Fibroblast of skin of scalp (primary cell): ENCODE measurements around the gene MTFR1L.
"Not testable (repeated sequence)": the region's sequence is repeated elsewhere in the genome, so short reads cannot be mapped to it uniquely, and the experiment has no call there.

Source experiments
- DNase-seq: peaks from one replicate; pipeline ENCODE4 v3.0.0-alpha.2; 2013

The MTFR1L gene

DNA sequence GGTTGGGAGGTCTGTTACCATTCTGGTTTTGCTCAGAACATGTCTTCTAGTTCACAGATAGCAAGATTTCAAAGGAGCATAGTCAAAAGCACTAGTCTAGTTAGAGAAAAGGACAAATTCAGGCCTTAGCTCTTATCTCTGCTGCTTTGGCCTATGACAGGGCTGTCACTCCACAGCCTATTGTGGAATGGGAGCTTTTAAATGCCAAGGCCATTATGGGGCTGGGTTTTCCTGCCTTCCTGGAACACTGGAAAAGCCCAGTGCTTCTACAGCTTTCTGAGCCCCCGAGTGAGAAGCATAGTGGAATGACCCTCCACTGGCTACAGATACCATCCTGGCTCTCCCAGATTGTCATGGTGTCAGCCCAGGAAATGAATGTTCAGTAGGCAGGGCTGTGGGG, 9.3 kb downstream of the MTFR1L start:
- DNase-seq = no peak

DNA sequence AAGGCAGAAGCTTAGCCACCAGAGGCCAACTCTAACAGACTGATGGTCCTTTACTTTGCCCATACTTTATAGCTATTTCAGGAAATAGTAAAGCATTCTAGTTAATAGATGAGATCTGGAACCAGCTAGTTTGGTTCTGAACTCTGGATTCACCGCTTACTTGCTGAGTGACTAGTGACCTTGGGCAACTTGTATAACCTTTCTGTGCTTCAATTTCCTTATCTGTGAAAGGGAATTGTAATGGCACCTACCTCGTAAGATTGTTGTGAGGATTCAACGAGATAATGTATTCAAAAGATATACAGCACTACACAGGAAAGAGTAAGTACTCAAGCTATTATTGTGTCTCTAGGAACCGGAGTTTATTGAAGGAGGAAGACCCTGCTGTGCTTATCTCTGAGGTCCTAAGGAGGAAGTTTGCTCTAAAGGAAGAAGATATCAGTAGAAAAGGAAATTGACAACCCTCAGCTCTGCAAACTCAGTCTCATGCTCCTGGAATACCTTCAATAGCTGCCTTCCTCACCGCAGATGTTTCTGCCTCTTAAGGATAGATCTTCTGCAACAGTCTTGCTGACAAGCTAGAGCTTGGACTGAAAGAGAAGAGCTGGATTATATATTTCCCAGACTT, 11.9 kb downstream of the MTFR1L start:
- no peak for DNase-seq

DNA sequence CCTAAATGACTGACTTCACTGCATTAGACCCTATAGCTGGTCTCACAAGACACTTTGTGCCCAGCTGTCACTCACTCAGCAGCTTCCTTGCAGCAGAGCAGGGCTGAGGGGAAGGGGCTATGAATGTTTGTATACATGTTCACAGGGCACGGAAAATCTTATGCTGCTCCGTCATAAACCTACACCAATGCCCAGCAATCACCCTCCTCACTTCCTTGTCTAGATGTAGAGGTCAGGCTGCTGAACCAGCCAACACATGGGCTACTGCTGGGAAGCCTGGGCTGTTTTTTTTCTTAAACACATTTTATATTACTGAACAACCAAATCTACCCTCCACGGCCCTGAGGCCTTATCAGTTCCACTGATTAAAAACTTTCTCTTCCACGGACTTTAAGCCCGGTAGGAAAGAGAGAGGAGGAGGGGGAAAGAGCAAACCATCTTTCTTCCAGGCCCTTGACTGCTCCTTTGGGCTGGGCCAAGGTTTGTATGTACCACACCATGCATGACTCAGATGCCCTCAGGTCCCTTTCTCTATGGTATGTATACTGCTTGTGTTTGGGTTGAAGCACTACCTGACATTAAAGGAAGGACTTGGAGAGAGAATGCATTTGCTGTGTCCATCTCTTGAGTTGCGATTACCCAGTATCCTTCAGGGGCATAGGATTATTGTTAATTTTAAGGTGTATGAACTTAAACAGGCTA, 12.7 kb downstream of the MTFR1L start:
- DNase-seq = no peak

DNA sequence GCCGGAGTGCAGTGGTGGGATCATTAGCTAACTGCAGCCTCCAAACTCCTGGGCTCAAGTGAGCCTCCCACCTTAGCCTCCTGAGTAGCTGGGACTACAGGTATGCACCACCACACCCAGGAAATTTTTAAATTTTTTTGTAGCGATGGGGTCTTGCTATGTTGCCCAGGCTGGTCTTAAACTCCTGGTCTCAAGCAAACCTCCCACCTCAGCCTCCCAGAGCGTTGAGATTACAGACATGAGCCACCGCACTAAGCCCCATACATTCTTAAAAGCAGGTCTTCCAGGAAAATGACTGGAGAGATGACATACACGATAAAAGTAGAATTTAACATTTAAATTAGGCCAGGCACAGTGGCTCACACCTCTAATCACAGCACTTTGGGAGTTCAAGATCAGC, 13.4 kb downstream of the MTFR1L start:
- no peak for DNase-seq

DNA sequence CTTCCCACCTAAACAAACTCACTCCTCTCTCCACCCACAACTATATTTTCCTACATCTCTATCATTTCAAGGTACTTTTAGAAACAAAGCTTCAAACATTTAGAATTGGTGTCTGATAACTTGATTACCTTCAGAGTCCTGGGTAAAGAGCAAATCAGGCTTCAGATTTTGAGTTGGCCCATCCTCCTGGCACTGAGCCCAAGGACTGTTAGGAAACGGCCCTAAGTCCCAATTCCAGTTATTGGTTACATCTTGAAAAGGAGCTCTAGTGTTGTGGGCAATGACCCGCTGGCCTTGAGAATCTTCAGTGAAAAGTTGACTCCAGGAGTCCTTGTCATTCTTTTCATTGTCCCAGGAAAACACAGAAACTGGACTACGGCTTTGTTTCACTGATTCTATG, 15.1 kb downstream of the MTFR1L start:
- DNase-seq = no peak

DNA sequence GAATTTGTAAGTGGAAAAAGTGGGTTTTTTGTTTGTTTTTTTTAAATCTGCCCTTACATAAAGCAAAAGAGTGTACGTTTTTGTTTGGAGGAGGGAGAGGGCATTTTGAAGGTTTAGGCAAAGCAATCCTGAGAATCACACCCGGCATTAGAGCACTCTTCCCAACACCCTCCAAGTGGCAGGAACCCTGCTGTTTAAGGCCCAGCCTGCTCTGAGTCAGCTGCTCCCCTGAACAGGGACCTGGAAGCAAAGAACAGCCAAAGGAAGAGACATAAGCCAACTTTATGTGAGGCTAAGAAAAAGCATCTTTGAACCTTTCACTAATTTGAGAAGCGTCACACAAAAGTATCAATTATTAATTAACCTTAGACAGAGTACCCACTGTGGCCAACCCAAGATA, 16.9 kb downstream of the MTFR1L start:
- peak; percentile 33 for DNase-seq

DNA sequence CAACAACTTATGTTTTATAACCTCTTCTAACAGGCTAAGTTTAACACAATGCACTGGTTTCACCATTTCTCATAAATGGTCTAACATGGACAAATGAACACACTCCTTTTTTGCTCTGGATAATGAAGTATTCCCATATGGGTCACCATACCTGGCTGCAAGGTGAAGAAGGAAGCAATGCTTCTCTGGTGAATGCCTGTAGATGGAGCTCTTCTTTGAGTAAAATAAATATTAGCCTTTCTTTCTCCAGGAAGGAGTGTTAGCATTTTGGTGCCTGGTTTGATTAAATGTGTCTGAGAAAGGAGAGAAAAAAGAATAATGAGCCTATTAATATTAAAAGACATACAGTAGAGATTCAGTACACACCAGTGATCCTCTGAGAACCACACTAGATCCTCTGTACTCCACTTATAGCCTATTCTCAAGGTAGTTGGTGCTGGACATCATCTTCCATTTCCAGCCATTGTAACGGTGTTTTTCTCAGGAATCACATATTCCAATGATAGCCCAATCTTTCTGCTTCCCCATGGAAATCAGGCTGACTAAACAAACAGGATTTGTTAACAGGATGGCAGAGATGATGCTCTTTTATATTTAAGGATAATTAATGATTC, 17.6 kb downstream of the MTFR1L start:
- no peak for DNase-seq

DNA sequence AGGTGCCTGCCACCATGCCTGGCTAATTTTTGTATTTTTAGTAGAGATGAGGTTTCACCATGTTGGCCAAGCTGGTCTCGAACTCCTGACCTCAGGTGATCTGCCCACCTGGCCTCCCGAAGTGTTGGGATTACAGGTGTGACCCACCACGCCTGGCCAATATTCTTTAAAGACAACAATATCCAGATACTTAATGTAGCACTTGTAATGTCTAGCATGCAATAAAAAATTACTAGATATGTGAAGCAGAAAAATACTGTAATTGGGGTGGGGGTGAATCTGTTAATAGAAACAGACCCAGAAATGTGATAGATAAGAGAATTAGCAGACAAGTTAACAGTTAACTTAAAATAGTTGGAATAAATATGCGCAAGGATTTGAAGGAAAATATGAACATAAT, 20.1 kb downstream of the MTFR1L start:
- DNase-seq = not testable (repeated sequence)

DNA sequence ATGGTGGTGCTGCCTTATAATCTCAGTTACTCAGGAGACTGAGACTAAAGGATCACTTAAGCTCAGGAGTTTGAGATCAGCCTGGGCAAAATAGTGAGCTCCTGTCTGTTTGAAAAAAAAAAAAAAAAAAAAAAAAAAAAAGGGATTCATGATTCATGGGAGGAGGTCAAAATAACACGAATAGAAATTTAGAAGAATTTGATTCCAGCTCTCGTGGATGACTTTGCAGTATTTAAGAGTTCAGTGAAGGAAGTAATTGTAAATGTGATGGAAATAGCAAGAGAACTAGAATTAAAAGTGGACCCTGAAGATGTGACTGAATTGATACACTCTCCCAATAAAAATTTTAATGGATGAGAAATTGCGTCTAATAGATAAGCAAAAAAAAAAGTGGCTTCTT, 23.7 kb downstream of the MTFR1L start:
- DNase-seq = no peak

DNA sequence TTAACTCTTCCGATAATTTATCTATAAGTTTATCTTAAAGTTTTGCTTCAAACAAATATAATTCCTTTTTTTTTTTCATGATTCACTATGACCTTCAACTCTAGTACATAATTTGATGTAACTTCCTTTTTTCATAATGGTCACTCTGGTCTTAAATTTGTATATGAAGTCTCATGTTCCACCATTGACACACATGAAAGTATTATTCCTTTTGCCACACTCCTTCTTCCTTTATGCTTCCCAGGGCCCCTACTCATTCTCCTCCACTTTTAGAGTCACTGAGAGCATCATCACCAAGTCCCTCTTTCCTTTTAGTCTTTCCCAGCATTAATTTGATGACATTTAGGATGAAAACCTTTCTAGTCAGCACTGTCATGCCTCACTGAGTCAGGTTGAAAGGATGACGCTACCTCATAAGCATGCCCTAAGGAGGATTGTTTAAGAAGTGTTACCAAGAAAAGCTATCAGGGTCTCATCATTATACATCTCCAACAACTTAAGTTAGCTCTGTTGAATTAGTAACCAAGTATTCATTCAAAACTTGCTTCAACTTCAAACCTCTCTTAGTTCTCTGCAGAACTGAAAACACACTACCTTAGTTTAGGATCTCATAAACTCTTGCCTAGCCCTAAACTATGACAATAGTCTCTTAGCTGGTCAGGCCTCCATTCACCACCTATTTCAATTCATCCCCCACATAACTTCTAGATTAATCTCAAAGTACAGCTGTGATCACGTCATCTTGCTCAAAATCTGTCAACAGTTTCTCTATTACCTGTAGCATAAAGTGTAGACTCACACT, 25.0 kb downstream of the MTFR1L start:
- DNase-seq = no peak

DNA sequence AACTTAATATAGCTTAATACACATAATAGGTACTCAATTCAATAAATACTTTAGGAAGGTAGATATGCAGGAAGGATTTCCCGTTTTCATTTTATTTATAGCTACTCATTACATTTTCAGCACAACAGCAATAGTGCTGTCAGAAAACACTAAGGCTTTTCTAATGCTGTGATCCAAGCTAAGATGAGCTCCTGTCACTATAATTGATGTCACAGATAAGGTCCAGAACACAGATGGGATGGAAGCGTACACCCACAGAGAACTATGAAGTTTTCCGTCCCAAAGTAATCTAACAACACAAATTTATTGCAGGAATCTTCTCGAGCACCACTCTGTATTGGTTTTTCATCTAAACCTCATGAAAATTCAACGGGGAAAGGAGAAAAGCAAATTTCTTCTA, 25.9 kb downstream of the MTFR1L start:
- no peak for DNase-seq

DNA sequence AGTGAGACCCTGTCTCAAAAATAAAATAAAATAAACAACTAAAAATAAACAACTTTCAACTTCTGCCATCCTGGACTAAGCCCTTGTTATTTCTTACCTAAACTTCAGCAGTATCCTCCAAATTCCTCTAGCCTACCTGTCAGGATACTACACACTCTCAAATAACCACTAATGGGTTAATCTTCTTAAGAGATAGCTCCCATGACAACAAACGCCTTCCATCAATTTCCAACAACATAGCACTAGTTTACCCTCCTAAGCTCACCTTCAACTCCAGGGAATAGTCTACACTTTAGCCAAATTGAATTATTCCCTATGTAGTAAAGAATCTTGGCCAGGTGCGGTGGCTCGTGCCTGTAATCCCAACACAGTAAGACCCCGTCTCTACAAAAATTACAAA, 28.2 kb downstream of the MTFR1L start:
- DNase-seq = no peak

DNA sequence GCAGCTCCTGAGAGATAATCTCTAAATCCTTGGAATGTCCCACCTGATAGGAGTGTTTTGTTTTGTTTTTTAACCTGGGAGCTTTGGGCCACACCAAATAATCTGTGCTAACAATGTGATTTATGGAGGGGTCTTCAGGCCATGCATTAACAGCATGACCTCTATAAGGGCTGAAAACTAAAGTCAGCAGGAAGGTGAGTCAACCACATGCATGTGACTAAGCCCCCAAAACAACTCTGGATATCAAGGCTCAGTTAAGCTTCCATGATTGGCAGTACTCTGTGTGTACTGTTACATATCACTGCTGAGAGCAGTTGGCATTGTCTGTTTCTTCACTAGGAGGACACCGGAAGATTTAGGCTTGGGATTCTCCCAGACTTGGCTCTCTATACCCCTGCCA, 28.8 kb downstream of the MTFR1L start:
- DNase-seq = no peak

DNA sequence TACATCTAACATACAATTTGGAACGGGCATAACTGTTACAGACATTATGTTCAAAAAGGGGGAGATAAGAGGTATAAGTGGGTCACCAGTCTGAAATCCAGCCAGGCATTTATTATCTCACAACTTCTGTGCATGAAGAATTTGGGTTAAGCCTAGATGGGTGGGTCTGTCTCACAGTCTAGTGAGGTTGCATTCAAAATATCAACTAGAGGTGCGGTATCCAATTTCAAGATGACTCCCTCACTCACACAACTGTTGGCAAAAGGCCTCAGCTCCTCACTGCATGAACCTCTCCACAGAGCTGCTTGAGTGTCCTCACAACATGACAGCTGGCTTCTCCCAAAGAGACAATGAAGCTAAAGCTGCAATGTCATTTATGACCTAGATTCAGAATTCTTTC, 34.8 kb downstream of the MTFR1L start:
- no peak for DNase-seq

DNA sequence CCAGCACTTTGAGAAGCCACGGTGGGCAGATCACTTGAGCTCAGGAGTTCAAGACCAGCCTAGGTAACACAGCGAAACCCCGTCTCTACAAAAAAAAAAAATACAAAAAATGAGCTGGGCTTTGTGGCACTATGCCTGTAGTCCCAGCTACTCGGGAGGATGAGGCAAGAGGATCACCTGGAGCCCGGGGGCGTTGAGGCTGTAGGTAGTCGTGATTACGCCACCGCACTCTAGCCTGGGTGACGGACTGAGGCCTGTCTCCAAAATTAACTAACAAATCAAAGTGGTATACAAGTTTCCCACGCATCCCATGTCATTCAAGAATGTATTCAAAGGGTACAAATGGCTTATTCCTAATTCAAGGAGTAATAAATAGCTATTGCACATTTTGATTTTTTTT, 37.1 kb downstream of the MTFR1L start:
- DNase-seq = no peak

DNA sequence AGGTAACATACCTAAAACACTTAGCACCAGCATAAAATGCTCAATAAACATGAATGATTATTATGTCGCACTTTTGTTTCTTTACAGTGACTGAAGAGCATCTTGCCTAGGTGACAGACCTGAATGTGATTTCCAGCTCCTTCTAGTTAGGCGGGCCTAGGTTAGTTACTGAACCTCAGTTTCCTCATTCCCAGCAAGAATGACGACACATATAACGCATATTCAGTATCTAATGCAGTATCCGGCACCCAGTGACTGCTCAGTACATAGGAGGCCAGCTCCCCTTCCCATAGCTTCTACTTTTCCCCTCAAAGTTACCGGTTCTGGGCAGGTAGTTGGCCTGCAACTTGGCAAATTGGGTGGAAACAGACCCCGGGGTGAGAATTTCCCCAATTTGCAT, 38.7 kb downstream of the MTFR1L start:
- no peak for DNase-seq

DNA sequence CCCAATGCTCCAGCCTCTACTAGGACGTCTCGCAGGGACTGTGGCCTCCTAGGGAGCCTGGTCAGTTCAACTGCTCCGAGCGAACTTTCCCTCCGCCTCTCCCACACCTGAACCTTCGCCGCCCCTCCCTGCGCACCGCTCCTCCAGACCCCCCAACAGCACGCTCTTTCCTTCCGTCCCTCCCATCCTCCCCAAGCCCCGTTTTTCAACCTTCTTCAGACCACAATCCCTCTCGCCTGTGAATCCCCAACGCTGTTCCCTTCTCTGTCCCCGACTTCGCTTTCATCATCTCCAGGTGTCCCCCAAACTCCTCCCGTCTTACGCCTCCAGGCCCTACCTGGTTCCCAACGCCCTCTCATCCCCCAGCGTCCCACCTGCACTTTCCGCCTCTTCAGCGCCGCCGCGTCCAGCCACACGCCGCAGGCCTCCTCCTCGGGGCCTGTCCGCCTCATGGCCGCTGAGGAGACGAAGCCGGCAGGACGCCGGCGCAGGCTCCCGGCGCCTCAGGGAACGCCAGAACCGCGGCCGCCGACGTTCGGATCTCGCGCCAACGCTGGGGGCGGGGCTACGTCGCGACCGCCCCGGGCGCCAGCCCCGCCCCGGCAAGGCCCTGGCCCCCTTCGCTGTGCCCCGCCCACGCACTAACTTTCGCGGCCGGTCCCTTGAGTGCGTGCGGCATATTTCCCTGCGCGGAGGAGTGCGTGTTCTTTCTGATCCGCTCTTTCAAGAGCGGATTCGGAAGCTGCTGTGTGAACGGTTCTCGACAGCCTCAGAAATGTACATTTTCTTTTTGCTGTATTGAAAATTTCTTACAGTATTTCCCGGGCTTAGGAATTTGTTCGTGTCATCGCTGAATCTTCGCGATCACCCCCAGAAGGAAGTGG, 39.4 kb downstream of the MTFR1L start, which contains the start of gene AUNIP:
Gene AUNIP, minus strand, starts transcription at position 552 of the 884 bp plus-strand sequence. Its CDS starts 100 bp downstream, at position 452.
- peak; percentile 89 for DNase-seq

DNA sequence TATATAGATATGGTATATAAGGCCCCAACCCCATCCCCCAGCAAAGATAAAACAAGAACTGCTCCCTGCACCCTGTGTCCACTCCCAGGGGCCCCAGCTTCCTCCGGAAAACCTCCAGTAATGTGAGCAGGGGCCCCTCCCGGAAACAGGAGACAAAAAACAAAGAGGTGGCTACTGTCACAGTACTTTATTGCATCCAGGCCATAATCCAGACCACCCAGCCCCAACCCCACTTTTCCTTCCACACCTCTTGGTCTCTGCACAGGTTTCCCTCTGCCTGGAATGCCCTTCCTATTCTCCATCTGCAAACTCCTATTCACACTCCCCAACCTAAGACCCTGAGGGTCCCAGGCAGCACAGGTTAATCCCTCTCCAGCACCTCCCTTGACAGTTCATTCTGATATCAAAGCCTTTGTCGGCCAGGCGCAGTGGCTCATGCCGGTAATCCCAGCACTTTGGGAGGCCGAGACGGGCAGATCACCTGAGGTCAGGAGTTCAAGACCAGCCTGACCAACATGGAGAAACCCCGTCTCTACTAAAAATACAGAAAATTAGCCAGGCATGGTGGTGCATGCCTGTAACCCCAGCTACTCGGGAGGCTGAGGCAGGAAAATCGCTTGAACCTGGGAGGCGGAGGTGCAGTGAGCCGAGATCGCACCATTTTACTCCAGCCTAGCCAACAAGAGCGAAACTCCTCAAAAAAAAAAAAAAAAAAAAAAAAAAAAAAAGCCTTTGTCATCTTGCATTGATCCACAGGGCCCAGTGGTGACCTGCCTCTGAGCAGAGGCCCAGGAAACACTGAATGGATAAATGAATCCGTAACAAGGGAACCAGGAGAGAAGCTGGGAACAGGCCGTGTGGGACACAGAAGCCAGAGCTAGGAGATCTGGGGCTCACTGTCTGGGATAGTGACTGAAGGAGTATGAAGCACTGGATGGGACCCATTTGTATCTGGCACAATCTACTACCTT, 41.8 kb downstream of the MTFR1L start:
- no peak for DNase-seq

DNA sequence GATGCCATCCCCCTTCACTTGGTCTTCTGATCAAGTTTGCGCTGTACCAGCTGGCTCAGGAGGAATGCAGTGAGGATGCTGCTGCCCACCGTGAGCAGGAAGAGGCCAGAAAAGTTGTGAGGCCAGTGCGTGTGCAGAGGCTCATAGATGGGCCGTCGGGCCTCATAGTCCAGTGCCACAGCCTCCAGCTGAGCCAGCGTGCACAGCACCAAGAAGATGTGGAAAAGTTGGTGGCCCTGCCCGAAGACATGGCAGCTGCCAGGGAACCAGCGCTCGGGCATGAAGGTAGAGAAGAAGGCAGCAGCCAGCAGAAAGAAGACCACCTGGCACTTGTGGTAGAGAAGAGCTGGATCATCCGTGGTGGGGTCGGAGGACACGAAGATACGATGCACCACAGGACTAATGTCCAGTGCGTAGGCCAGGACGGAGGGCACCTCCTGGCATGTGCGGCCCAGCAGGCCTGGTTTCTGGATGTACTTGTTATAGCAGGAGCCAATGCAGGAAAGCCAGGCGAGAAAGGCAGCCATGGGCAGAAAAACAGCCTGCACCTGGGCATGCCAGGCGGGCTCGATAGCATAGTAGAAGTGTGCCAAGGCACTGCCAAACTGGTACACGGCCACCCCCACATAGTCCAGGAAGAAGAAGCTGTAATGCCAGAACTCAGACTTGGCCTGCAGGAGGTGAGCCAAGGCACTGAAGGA, 43.2 kb downstream of the MTFR1L start:
- DNase-seq = no peak
